HS-27A (cell line): ENCODE measurements around the gene UNC80.

Experiments used
- DNase-seq: peaks from one replicate; pipeline ENCODE4 v3.0.0-alpha.2; 2012; ENCODE audit warnings: low read depth, missing footprints

UNC80 gene

DNA sequence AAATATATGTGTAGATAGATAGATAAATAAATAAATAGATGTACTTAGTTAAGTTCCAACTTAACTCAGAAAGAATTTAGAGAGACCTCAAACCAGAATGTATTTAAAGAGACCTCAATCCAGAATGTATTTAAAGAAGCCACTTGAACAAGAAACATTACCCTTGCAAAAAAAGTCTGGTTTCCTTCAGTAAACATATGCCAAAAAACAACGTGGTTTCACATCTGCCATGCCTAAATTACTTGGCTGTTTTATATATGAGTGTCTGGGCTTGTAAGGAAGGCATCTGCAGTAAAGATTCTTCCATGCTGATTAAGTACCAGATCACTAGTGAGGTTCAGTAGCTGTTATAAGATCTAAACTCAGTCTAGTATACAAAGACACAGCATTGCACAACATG, 201.7 kb downstream of the UNC80 start:
- no peak for DNase-seq

DNA sequence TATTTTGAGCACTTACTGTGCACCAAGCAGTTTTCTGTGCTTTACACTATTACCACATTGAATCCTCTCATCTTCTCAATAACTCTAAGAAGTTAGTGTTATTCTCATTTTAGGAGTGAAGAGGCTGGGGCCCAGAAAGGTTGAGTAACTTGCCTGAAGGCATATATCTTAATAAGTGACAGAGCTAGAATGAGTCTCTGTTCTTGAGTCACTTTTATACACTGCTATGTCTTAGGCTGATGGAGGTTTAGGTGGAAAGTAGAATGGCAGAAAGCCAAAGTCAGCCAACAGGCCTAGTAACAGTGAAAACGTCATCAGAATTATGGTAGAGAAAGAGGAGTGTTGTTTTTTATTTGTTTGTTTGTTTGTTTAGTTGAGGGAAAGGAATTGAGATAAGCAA, 202.9 kb downstream of the UNC80 start:
- DNase-seq, result no peak

DNA sequence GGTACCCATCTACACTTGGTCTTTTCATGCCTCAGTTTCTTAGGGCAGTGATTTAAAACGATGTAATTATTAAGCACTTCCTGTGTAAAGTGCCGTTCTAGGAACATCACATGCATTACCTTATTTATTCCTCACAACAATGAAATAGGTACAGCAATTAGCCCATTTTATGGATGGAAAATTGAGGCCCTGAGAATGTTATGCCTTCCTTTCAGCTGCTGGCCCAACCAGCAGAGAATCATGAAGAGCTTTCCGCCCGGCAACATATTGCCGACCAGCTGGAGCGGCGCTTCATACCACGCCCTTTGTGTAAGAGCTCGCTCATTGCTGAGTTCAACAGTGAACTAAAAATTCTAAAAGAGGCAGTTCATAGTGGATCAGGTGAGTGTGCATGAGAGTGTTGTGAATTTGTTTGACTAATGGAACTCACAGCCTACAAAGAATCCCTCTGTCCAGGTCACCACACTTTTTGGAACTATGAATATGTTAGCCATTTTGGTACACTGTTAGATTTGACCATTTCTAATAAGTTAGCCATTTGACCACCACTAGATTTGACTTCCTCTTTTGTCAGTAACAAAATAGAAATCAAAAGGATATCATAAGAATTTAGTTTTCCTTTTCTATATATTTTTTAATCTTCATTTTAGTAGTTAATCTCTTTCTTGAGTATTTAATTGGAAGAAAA, 205.2 kb downstream of the UNC80 start:
- no peak for DNase-seq

DNA sequence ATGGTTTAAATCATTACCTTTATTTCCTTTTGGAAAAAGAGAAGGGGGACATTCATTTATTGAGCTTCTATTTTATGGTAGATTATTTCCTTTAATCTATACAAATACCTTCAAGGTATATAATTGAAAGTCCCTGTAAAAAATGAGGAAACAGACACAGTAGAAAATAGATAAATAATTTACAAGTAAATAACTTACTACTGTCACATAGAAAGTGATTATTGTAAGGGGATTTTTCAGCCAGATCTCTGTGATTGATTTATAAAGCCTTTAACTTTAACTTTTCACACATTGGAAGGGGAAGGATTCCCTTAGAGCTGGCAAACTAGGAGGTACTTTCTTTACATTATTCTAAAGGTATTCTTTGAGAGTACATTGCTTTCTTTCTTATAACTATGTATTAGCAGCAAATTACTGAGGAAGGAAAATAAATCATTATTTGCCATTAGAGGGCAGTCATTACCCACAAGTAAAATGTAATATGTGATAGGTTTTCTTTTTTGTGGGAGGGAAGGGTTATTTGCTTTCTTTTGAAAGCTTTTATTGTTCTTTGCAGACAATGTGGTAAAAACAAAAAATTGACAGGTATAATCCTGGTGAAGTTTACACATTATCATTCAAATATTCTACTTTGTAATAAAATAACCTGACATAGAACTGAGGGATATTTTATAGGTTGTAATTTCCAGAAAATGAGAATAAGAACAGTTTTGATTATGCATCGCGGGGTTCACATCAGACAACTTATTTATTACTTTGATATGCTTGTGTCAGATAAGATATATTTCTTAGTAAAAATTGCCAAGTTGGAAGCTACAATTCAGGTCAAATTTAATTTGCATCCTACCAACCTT, 206.0 kb downstream of the UNC80 start:
- no peak for DNase-seq

DNA sequence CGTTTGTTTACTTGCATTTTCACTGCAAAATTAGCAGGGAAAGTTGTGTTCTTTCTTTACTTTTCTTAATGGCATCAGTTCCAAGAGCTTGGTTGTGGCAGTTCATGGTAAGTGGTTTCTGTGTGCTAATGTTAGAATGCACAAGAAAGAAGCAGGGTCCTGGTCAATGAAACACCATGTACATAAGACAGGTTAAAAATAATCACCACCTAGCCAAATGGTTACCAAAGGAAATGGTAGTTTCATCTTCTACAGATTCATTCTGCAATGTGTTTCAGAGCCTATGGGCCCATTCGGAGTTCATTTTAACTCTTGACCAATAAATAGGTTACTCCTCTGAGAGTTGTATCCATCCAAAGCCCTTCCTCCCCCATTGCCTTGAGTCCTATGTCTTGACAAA, 212.7 kb downstream of the UNC80 start:
- DNase-seq, result no peak

DNA sequence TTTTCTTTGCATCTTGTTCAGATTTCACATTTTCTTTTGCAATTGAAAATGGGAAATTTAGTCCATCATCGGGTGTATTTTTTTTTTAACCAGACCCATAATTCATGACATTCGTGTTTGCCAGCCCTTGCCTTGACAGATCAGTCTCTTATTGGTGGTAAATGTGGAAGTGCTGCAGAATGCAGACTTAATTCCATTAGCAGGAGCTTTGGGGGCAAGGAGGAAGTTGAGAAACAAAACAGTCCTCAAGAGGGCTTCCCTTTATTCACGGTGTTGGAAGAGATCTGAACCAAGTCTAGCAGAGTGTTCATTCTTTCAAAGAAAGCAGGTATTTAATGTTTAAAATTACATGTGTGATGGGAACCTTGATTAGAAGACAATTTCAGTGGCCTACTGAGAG, 214.2 kb downstream of the UNC80 start:
- DNase-seq, result no peak

DNA sequence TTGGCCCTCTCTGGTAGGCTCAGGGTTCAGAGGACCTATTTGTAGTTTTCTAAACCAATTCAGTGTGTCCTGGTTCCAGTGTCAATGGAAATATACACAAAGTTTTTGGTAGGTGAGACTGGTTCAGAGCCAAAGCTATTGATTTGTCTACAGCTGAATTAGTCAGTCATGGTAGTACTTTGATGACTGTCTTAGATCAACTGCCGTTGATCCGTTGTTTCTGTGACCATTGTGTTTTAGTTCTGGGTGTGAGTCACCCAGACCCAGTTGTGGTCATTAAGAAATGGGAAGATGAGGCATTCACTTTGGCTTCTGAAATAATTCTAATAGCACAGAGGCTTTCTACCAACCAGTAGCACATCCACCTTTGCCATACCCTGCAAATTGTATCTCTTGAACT, 214.8 kb downstream of the UNC80 start:
- no peak for DNase-seq

DNA sequence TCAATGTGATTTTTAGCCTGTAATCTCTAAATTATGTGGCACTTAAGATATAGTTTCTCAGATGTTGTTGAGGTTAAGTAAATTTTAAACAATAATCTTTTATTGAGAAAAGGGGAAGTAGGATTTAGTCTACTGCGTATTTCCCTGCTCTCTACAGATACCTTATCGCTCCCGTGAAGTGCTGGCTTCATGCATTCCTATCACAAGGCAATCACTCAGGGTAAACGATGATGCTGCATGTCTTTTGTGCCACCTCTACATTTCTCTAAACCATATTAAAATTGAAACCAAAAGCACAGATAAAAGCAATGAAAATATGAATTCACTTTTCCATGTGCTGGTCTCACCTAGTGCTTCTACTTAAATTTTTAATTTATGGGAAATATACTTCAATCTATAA, 216.4 kb downstream of the UNC80 start:
- no peak for DNase-seq

DNA sequence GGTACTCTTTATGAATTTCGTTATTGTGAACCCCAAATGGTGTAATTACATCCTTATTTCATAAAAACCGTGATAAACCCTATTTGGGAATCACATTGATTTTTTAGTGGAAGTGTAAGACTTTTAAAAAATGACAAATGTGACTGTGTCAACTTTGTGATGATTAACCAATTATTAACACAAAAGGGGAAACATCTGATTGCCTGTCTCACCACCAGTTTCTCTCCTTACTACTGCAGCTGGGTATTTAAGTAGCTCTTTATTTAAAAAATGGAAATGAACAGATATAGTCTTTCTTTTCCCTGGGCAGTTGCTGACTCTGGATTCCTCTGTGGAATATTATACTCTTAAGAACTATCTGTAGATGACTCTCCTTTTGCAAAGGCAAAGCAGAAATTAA, 219.2 kb downstream of the UNC80 start:
- no peak for DNase-seq

DNA sequence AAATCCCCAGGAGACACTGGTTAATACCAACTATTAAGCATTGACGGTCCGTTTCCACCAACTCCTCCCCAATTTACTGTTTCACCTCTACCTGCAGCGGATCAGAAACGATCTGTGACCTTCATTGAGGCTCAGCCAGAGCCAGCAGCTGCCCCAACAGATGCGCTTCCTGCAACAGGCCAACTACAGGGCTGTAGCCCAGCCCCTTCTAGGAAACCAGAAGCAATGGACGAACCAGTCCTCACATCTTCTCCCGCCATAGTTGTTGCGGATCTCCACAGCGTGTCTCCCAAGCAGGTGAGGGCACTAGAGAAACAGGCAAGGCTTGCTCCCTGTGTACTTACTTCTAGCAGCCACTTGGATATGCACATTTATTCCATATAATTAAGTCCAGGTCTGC, 222.3 kb downstream of the UNC80 start:
- no peak for DNase-seq

DNA sequence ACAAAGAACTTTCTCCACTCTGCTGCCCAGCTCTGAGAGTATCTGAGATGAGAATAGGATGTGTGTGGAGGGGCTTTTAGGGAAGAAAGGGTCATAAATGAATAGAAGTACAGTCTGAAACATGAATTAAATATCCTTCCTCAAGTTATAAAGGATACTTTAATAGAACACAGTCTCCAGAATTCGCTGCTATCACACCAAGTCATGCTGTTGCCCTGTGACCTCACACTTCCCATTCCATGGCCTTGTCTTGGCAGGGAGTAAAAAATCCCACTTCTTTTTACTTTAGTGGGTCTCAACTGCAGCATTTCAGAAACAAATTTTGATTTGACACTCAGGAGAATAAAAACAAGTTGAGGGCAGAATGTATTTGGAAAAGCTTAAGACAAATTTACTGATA, 227.0 kb downstream of the UNC80 start:
- no peak for DNase-seq

DNA sequence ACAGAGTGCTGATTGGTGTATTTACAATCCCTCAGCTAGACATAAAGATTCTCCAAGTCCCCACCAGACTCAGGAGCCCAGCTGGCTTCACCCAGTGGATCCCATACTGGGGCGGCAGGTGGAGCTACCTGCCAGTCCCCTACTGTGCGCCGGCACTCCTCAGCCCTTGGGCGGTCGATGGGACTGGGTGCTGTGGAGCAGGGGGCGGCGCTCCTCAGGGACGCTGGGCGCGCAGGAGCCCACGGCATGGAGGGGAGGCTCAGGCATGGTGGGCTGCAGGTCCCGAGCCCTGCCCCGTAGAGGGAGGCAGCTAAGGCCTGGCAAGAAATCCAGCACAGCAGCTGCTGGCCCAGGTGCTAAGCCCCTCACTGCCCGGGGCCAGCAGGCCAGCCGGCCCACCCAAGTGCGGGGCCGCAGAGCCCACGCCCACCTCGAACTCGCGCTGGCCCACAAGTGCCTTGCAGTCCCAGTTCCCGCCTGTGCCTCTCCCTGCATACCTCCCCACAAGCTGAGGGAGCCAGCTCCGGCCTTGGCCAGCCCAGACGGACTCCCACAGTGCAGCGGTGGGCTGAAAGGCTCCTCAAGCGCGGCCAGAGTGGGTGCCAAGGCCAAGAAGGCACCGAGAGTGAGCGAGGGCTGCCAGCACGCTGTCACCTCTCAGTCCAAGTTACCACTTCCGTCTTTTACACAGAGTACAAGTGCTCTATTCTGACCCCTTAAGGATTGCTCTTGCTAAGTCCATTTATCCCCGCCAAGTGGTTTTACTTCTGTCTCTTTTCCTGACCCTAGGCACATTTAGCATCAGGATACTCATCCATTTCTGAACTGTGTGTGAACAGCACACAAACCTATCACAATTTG, 229.1 kb downstream of the UNC80 start:
- DNase-seq, result no peak

DNA sequence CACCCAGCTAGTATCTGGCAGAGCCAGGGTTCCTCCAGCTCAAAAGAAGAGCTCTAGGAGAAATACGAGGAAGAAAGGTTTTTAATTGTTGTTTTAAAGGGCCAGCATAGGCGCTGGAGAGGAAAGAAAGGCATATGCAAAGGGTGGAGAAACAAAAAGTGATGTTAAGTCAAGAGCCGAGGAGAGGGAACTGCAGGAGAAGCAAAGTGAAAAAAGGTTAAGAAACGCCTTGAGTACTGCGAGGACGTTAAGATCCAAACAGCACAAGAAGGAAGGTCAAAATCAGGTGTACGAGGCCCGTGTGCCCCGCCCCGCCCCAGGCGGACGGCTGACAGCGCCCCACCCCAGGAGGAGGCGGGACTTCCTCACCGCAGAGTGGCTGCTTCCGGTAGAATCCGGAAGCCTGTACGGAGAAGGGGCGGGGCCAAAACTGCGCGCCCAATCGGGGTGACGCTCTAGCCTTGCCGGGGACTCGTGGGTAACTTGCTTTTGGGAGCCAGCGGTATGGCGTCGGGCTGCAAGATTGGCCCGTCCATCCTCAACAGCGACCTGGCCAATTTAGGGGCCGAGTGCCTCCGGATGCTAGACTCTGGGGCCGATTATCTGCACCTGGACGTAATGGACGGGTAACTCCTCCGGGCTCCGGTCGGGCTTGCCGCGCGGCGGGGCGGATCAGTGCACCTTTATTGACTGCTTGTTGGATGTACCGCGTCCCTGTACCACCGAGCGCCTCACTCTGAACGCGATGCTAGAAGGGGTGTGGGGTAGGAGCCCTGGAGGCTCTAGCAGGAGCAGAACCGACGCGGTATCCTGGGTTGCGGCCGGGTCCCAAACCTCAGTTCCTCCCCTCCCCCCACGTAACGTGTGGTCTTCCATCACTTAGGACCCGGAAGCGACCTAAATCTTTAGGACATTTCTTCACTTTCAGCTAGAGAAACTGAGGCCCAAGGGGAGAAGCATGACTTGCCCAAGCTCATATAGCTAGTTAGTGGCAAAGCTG, 230.8 kb downstream of the UNC80 start, which contains the start of gene RPE:
TSS of gene RPE (plus strand) at position 481 of the 1,000 bp plus-strand sequence. CDS start at position 505, 24 bp downstream.
- peak; percentile 59 for DNase-seq

DNA sequence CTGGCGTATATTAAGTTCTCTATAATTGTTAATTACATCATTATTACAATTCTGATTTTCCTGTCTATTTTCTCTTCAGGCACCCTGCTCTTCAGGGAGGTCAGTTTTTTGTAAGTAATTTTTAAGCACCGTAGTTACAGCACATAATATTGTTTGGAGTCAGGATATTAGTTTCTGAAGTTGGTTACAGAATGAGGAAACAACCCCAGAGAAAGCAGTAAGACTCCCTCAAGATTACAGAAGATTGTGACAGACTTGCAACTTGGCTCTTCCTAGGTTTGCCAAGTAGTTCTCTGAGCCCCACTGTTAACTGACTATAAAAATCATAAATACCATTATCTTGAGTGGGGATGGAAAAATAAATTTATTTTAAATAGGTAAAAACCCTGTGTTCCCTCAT, 231.7 kb downstream of the UNC80 start:
- no peak for DNase-seq

DNA sequence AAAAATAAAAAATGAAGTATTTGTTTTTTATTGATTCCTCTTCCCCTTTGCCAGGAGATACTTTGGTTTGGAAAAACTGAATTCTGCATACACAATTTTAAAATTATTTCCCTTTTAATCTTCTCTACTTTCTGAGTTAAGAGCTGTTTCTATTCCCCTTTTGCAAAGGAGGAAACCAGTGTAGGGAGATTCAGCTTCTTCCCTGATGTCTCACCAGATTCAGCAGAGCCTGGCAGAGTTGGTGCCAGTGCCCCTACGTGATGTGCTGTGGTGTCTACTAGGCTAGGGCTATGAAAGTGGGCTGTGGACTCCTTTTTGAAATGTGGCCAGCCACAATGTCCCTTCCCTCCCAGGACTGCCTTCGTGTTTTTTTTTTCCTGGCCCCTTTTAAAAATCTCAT, 233.2 kb downstream of the UNC80 start:
- DNase-seq, result no peak

DNA sequence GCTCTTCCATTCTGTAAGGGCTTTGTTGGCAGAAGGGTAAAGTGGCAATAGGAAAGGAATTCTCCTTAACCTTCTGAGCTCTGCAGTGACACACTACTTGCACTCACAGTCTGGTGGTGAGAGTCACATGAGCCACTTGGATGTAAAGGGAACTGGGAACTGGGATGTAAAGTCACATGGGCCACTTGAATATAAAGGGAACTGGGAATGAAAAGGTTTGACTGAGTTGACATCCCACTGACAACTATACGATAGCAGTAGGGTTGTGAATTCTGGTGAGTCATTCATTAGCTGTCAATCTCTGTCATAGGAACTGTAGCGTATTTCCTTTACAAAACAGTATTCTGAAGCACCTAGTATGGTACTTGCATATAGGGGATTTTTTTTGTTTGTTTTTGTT, 236.3 kb downstream of the UNC80 start:
- DNase-seq, result no peak

DNA sequence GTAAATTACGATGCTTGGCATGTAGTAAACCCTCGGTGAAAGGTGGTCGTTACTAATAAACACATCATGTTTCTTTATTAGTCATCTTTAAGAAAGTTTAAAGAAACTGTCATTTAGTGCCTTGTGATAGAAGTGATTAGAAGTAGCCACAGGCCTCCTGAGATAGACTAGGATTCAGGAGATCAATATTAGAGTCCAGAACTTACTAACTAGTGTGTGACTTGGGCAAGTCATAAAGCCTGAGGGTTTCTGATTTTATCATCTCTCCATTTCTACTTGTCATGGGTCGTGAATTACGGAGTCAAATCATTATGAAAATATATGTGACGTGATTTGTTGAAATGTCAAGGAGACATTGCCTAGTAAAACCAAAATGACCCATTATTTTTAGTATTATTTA, 237.5 kb downstream of the UNC80 start:
- no peak for DNase-seq

DNA sequence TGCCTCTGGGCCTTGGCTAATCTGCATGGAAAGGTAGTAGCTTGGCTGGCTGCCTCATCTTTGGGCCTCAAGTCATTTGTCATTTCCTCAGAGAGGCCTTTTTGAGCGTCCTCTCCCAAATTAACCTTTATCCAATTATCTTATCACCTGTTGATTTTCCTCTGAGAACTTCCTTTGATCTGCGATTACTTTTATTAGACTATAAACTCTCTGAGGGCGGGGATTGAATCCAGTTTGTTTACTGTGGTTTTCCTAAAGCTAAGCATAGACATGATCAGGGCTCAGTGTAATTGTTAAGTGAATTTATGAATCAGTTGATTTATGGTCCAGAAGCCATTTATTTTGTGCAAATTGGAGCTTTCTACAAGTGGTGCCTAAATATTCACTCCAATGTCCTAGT, 238.3 kb downstream of the UNC80 start:
- no peak for DNase-seq

DNA sequence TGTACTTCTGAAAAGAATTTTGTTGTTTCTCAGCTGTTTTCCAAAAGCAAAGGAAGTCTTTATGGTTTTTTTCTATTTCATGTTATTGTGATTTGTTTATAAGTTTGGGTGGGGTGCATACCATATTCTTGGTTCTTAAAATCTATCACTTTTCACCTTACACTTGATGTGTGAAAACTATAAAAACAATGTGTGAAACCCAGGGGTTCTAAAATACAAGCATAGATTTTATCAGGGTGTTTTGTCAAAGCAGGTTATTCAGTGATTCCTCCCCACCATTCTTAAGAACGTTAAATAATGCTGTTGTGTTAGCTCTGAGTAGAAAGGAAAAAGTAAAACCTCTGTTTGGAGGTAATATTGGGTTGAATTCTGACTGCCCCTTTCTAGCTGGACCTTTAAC, 248.5 kb downstream of the UNC80 start:
- no peak for DNase-seq

DNA sequence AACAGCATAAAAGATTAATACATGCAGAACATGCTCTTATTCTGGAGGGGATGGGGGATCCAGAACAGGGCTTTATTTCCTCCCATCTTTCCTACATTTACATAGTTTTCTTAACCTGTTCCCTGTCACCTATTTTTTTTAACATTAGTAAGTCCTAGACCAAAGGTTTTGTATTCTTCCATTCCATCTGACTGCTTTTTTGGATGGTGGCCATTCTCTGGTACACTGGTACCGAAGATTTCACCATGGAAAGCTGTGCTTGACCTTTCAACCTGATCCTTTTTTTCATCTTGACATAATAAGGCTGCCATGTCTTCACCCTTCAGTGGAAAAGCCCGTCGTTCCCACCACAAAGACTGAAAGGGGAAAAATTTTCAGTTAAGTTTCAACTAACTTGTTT, 251.2 kb downstream of the UNC80 start:
- no peak for DNase-seq

DNA sequence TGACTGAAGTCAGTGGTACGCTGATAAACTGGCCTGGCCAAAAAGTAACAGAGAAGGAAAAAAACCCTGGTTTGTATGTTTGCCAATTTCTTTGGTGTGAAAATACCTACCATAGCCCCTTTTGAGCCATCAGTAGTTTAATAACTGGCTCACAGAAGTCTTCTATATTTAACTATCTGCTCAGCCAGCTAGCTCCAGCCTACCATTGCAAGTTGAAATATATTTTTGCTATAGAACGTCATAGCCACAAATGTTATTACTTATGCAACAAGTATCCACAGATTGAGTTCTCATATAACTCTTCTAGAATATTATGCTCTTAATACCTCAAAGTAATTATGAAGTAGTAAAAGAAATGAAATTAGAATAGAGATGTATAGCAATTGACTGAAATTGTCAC, 256.0 kb downstream of the UNC80 start:
- no peak for DNase-seq
